Uterus (tissue), 2 donors: ENCODE measurements around the gene BCAR3.

ENCODE experiments used
- CTCF ChIP-seq, 4 experiments: fragments of 200-600 bp in 2 of 4; fragments of 450-650 bp in 2 of 4; sonication (generic) in 2 of 4; IDR thresholded peaks; one replicate each; pipeline ENCODE4 v1.5.1; 2016 to 2019; ENCODE audit warnings: antibody characterized with exemption in 4 of 4, mild to moderate bottlenecking in 2 of 4, moderate library complexity in 1 of 4
- POLR2A ChIP-seq, 2 donors: fragments of 450-650 bp; IDR thresholded peaks; one replicate each; pipeline ENCODE4 v1.6.1; 2016; ENCODE audit warnings: antibody characterized with exemption in 2 of 2, mild to moderate bottlenecking in 1 of 2, moderate library complexity in 1 of 2

- TF ChIP-seq CTCF (IDR thresholded peaks at IDR 0.05) (no peak), POLR2A (IDR thresholded peaks at IDR 0.05) (no peak)
These were observed 148.0 kb downstream of the BCAR3 start for GRCh38 chr1:93533677-93534076.
